CD4-positive, alpha-beta T cell treated with Interleukin-12 subunit alpha and Interleukin-12 subunit beta, for 1 hour (primary cell): ENCODE measurements around the gene KLHDC8B.
"Not testable (repeated sequence)": the region's sequence is repeated elsewhere in the genome, so short reads cannot be mapped to it uniquely, and the experiment has no call there.

Source experiments
- DNase-seq: peaks from one replicate; pipeline ENCODE4 v3.0.0-alpha.2; 2020

KLHDC8B gene

GRCh38 chr3:49198161-49198560 is 26.8 kb downstream of the KLHDC8B start:
- DNase-seq: no peak

- no peak for DNase-seq
Observed at GRCh38 chr3:49198611-49199230, 27.3 kb downstream of the KLHDC8B start.

- DNase-seq: no peak
Observed at GRCh38 chr3:49199239-49199899, 28.0 kb downstream of the KLHDC8B start.

- DNase-seq: no peak
Observed at GRCh38 chr3:49199900-49200281, 28.5 kb downstream of the KLHDC8B start.

- no peak for DNase-seq
Observed at GRCh38 chr3:49213541-49213943, 42.1 kb downstream of the KLHDC8B start.

- DNase-seq: no peak
Observed at GRCh38 chr3:49213998-49214397, 42.6 kb downstream of the KLHDC8B start.

- not testable (repeated sequence) for DNase-seq
Observed at GRCh38 chr3:49216687-49217086, 45.3 kb downstream of the KLHDC8B start.

GRCh38 chr3:49217108-49217507 is 45.7 kb downstream of the KLHDC8B start:
- not testable (repeated sequence) for DNase-seq

- DNase-seq: no peak
Observed at GRCh38 chr3:49217688-49218470, 46.5 kb downstream of the KLHDC8B start.

GRCh38 chr3:49218471-49218989 is 47.1 kb downstream of the KLHDC8B start:
- not testable (repeated sequence) for DNase-seq

GRCh38 chr3:49219132-49219531 is 47.7 kb downstream of the KLHDC8B start:
- no peak for DNase-seq

- DNase-seq: not testable (repeated sequence)
Observed at GRCh38 chr3:49220985-49221563, 49.7 kb downstream of the KLHDC8B start.

- no peak for DNase-seq
Observed at GRCh38 chr3:49222002-49222401, 50.6 kb downstream of the KLHDC8B start.
